ENCODE results near the gene CALR.
"Not testable (repeated sequence)": the region's sequence is repeated elsewhere in the genome, so short reads cannot be mapped to it uniquely, and the experiment has no call there.

DNA sequence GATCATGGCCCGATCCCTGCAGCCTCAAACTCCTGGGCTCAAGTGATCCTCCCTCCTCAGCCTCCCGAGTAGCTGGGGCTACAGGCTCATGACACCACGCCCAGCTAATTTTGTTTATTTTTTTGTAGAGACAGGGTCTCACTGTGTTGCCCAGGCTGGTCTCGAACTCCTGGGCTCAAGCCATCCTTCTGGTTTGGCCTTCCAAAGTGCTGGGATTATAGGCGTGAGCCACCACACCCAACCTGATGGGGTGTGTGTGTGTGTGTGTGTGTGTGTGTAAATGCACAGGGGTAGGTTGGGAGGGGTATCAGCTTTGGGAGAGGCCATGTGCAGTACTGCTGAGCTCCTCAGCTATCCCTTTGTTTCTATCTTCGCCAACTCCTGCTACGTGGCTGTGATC lies 37.7 kb downstream of the CALR start:
- TF ChIP-seq, protein P1, sequence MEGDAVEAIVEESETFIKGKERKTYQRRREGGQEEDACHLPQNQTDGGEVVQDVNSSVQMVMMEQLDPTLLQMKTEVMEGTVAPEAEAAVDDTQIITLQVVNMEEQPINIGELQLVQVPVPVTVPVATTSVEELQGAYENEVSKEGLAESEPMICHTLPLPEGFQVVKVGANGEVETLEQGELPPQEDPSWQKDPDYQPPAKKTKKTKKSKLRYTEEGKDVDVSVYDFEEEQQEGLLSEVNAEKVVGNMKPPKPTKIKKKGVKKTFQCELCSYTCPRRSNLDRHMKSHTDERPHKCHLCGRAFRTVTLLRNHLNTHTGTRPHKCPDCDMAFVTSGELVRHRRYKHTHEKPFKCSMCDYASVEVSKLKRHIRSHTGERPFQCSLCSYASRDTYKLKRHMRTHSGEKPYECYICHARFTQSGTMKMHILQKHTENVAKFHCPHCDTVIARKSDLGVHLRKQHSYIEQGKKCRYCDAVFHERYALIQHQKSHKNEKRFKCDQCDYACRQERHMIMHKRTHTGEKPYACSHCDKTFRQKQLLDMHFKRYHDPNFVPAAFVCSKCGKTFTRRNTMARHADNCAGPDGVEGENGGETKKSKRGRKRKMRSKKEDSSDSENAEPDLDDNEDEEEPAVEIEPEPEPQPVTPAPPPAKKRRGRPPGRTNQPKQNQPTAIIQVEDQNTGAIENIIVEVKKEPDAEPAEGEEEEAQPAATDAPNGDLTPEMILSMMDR (IDR thresholded peaks at IDR 0.05; ENCODE audit: low read length), result not testable (repeated sequence)
- TF ChIP-seq EZH2 (optimal IDR thresholded peaks at IDR 0.05; ENCODE audit: low read depth, low read length); EZH2phosphoT487 (IDR thresholded peaks at IDR 0.05; ENCODE audit: low read length): not testable (repeated sequence)
